GM18505 (cell line): ENCODE data around the gene ADGRG3.
"Not testable (repeated sequence)": the region's sequence is repeated elsewhere in the genome, so short reads cannot be mapped to it uniquely, and the experiment has no call there.

Experiments
- ATAC-seq: cut with Tn5 transposase; IDR thresholded peaks from one replicate; pipeline ENCODE4 v1.9.1; 2021; ENCODE audit not compliant: unreplicated experiment
- POLR2A ChIP-seq: IDR thresholded peaks from 4 replicates; pipeline ENCODE4 v1.6.1; 2011; ENCODE audit warnings: borderline replicate concordance; ENCODE audit not compliant: insufficient read depth, insufficient read length; ENCODE audit errors: extremely low read depth

Gene ADGRG3

GRCh38 chr16:57699481-57699880, 31.4 kb downstream of the ADGRG3 start:
- TF ChIP-seq POLR2A, result no peak
- no peak for ATAC-seq

GRCh38 chr16:57699899-57700298, 31.8 kb downstream of the ADGRG3 start:
- TF ChIP-seq POLR2A, result no peak
- no peak for ATAC-seq

- ATAC-seq, result no peak
Observed at GRCh38 chr16:57700781-57701551, 32.9 kb downstream of the ADGRG3 start.

GRCh38 chr16:57701759-57702371, 33.8 kb downstream of the ADGRG3 start:
- no peak for TF ChIP-seq POLR2A
- ATAC-seq, result no peak

More at GRCh38 chr16:57700781-57701551, 32.9 kb downstream of the ADGRG3 start:
- no peak for TF ChIP-seq POLR2A

GRCh38 chr16:57703416-57704010, 35.4 kb downstream of the ADGRG3 start:
- no peak for TF ChIP-seq POLR2A
- no peak for ATAC-seq

GRCh38 chr16:57704011-57704904, 36.2 kb downstream of the ADGRG3 start:
- no peak for TF ChIP-seq POLR2A

GRCh38 chr16:57704905-57705852, 37.1 kb downstream of the ADGRG3 start:
- no peak for ATAC-seq
- no peak for TF ChIP-seq POLR2A

More at GRCh38 chr16:57704011-57704904, 36.2 kb downstream of the ADGRG3 start:
- no peak for ATAC-seq

- TF ChIP-seq POLR2A, result no peak
- ATAC-seq, result no peak
Observed at GRCh38 chr16:57706717-57707116, 38.6 kb downstream of the ADGRG3 start.

GRCh38 chr16:57707331-57707730, 39.2 kb downstream of the ADGRG3 start:
- ATAC-seq, result no peak
- TF ChIP-seq POLR2A, result no peak

- TF ChIP-seq POLR2A, result no peak
- no peak for ATAC-seq
Observed at GRCh38 chr16:57708168-57708567, 40.1 kb downstream of the ADGRG3 start.

- no peak for ATAC-seq
Observed at GRCh38 chr16:57709663-57710062, 41.6 kb downstream of the ADGRG3 start.

GRCh38 chr16:57711346-57711745, 43.2 kb downstream of the ADGRG3 start:
- no peak for ATAC-seq
- TF ChIP-seq POLR2A, result no peak

More at GRCh38 chr16:57709663-57710062, 41.6 kb downstream of the ADGRG3 start:
- no peak for TF ChIP-seq POLR2A

- TF ChIP-seq POLR2A, result no peak
- no peak for ATAC-seq
Observed at GRCh38 chr16:57711993-57712392, 43.9 kb downstream of the ADGRG3 start.

- ATAC-seq, result not testable (repeated sequence)
Observed at GRCh38 chr16:57712569-57712968, 44.5 kb downstream of the ADGRG3 start.
